22Rv1 (cell line): Measurements from ENCODE around the gene GMCL2.

Experiments
- H3K27ac ChIP-seq: fragments of 450-650 bp; 2 replicates; pipeline ENCODE4 v1.5.1; 2017
- ZFX ChIP-seq: fragments of 450-650 bp; IDR thresholded peaks from 2 replicates; pipeline ENCODE4 v1.6.1; 2017; ENCODE audit warnings: antibody characterized with exemption, borderline replicate concordance
- TF ChIP-seq, protein P1 (sequence below): fragments of 450-650 bp; IDR thresholded peaks from 2 replicates; pipeline ENCODE4 v1.5.1; 2017; ENCODE audit warnings: mild to moderate bottlenecking

The GMCL2 gene

DNA sequence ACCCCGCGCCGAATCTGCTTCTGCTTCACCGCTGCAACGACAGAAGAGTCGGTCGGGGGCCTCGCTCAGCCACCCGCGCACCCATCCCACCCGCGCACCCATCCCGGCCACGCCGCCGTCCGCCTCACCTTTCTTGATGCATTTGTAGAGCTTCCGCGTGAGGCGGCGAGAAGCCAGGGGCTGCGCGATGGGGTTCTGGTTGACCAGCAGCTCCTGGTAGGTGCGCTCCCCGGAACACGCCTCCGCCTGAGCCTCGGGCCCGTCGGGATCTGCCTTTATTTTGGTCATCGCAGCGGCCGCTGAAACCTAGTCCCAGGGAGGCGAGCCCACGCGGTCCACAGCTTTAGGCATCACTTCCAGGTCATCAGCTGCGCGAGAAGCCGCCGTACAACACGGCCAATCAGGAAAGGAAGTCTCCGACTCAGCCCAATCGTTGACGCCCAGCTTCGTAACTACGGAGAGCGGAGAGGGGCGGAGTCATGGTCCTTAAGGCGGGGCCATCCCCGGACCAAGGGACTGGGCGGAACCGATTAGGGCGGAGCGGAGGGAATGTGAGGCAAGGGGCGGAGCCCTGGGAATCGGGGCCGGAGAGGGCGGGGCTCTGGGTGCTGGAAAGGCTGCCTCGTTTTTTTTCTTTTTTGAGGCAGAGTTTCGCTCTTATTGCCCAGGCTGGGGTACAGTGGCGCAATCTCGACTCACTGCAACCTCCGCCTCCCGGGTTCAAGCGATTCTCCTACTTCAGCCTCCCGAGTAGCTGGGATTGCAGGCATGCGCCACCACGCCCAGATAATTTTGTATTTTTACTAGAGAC, 33.4 kb downstream of the GMCL2 start, which contains the start of gene NHP2:
NHP2 (minus strand) TSS at position 356 of the 811 bp plus-strand sequence; CDS start at position 288, 68 bp downstream.
- TF ChIP-seq, protein P1, sequence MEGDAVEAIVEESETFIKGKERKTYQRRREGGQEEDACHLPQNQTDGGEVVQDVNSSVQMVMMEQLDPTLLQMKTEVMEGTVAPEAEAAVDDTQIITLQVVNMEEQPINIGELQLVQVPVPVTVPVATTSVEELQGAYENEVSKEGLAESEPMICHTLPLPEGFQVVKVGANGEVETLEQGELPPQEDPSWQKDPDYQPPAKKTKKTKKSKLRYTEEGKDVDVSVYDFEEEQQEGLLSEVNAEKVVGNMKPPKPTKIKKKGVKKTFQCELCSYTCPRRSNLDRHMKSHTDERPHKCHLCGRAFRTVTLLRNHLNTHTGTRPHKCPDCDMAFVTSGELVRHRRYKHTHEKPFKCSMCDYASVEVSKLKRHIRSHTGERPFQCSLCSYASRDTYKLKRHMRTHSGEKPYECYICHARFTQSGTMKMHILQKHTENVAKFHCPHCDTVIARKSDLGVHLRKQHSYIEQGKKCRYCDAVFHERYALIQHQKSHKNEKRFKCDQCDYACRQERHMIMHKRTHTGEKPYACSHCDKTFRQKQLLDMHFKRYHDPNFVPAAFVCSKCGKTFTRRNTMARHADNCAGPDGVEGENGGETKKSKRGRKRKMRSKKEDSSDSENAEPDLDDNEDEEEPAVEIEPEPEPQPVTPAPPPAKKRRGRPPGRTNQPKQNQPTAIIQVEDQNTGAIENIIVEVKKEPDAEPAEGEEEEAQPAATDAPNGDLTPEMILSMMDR = no peak
- TF ChIP-seq ZFX = no peak
- H3K27ac ChIP-seq = peak within 1 kb of the TSS; percentile 69

DNA sequence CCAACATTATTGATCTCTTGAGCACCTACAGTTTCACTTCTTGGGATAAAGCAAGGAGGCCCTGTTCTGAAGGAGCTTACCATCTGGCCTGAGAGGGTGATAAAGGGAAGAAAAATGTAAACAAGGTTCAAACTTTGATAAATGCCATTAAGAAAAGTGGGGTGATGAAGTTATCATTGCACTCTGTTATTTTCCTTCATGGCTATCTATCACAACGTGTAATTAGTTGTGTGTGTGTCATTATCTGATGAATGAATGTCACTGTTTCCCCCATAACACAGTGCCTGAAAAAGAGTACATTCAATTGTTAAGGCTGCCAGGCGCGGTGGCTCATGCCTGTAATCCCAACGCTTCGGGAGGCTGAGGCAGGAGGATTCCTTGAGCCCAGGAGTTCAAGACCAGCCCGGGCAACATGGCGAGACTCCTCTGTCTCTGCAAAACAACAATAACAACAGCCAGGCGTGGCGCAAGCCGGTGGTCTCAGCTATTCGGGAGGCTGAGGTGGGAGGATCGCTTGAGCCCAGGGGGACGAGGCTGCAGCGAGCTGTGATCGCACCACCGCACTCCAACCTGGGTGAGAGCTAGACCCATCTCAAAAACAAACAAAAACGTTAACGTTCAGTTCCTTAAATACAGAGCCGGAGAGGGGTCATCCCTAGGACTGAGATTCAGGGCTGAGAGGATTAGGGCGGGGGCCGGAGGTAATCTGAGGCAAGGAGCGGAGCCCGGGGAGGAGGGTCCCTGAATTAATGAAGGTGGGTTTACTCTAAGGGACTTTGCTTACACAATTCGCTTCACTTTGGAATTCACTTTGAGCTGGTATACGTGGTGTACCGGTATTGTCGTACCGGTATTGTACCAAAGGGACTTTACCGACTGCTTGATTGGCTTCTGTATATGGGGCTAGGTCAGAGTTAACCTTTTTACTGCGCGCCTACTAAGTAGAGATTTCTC, 34.4 kb downstream of the GMCL2 start:
- no peak for TF ChIP-seq ZFX
- TF ChIP-seq, protein P1 = no peak
- H3K27ac ChIP-seq = peak overlapping the region; percentile 69

DNA sequence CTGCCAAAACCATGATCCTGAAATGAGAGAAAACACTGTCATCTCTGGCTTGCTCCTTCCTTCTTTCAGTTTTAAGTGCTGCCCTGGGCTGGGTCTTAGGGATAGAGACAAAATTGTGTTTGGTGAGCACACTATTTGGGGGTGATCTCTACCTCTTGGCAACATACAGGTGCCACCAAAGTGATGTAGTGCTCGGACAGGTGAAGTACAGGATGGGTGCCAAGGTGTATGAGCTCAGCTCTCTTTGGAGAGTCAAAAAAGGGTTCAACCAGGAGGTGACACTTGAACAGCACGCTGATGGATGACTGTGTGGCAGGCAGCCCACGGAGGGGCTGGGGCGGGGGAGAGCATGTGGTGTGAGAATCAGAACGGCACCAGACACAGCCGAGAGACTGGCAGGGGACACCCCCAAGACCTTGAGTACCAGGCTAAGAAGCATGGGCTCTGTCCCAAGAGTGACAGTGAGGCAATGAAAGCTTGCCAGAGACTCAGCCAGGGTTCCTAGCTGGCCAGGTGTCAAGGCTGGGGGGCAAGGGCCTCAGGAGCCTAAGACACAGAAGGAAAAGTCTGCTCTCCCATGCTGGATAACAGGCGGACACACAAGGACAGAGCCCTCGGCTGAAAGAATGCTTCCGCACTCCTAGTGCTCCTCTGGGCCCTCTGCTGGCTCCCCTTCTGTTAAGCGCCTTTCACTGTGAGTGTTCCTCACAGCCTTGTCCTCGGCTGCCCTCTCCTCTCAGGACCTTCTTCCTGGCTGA, 36.0 kb downstream of the GMCL2 start:
- TF ChIP-seq ZFX = no peak
- TF ChIP-seq, protein P1 = no peak
- H3K27ac ChIP-seq = 0 out of 2 replicates have a peak overlapping the region, but pooled peaks have one; percentile 15

DNA sequence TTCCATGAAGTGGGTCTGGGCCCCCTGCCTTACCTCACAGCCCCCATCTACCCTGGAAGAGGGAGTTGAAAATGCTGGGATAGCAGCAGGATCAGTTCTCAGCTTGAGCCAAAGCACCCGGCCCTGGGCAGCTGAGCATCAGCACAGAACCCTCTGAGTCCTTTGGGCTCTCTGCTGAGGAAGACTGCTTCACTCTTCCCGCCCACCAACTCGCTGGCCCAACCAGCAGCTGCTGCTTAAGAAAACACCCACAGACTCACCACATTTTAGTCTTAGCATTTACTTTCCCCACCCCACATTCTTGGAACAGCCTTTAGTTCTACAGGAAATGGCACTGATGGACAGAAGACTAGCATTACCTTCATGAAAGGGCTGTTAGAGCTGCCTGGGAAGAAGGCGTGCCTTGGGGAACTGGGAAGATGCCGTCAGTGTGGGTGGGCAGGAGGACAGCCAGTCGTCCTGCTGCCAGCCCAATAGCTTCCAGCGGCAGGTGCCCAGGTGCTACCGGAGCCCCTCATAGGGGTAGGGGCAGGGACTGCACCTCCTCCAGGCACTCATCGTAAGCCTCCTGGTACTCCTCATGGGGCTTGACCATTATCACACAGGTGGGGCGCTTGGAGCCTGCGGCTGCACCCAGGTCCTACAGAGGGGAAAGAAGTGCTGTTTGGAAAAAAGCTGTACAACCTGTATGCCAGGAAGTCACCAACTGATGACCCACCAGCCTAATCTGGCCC, 37.8 kb downstream of the GMCL2 start:
- 0 out of 2 replicates have a peak overlapping the region, but pooled peaks have one; percentile 15 for H3K27ac ChIP-seq
- TF ChIP-seq, protein P1 = no peak
- no peak for TF ChIP-seq ZFX

DNA sequence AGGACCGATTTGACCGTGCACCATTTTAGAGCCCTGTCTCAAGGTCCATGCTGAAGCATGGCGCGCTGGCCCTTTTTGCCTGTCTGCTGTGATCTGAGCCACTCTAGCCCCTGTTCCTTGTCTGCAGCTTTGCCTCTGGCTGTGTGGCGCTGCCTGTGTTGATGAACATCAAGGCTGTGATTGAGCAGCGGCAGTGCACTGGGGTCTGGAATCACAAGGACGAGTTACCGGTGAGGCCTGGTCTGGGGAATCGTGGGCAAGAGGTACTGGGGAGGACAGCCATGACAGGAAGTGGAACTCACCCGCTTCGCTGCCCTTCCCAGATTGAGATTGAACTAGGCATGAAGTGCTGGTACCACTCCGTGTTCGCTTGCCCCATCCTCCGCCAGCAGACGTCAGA, 39.8 kb downstream of the GMCL2 start:
- no peak overlapping the region for H3K27ac ChIP-seq
- no peak for TF ChIP-seq ZFX
- TF ChIP-seq, protein P1 = no peak
